GM12892 (cell line): ENCODE measurements around the gene KRTCAP2.

ENCODE experiments used
- POLR2A ChIP-seq: IDR thresholded peaks from 2 replicates; pipeline ENCODE4 v1.6.1; 2011; ENCODE audit warnings: low read depth, low read length, control low read depth
- POLR2AphosphoS5 ChIP-seq: IDR thresholded peaks from 2 replicates; pipeline ENCODE4 v1.6.1; 2011; ENCODE audit warnings: low read depth, low read length, control low read depth
- TAF1 ChIP-seq: IDR thresholded peaks from 2 replicates; pipeline ENCODE4 v1.6.1; 2011; ENCODE audit warnings: low read depth, mild to moderate bottlenecking, control low read depth, low read length, borderline replicate concordance

DNA sequence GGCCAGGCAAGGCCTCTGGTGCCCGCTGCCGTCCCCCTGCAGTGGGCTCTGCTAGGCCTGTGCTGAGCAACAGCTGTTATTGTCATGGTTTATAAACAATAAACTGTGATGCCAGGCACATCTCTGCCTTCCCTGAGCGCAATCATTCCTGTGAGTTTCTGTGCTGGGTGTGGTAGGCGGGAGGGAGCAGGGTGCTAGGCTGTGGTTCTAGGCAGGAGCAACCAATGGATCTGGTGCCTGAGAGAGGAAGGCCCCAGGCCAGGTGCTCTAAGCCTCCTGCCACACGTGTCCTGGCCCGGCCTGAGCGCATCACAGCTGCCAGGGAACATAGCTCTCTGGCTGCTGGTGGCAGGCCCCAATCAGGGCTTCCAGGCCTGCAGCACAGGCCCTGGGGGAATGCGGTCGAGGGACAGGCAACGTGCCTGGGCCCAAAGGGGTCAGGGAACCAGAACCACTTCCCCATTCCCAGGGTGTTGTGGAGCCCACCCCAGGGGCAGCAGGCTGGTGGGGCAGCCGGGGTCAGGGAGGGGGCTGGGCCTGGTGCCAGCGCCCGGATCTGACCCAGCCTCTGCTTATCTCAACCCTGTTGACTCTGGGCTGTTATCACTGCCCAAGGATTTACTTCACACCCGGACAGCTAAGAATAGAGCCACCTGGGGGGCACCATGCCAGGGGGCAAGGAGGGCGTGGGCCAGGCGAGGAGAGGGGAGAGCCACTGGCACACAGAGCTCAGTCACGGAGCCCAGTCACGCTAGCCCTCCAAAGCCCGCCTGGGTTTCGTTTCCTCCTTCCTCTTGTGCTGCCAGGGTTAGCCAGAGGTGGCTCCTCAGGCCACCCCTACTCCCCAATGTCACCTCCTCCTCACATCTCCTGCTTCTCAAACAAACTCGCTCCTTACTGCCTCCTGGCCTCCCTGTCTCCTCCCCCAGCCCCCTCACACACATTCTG is 12.0 kb upstream of the KRTCAP2 start:
- TF ChIP-seq TAF1 (no peak), POLR2A (peak; percentile 43; the same call in 1 of the 2 replicates), POLR2AphosphoS5 (no peak)
